Neural cell (in vitro differentiated cells): ENCODE measurements around the gene FGFR1OP2. TPM values are rescaled to one million over a fixed set of nuclear protein-coding genes. Genes with fewer than 3 reads are reported as not detected.

Experiments used
- H2AFZ ChIP-seq: fragments of 200-600, 300-800 bp; sonication (generic), shearing (Covaris generic); 2 replicates; pipeline ENCODE4 v1.6.0; 2014; ENCODE audit warnings: low read depth, mild to moderate bottlenecking, antibody characterized with exemption, low read length, moderate library complexity
- H3F3A ChIP-seq: fragments of 200-600 bp; shearing (Covaris generic); 2 replicates; pipeline ENCODE4 v1.6.1; 2016; ENCODE audit warnings: mild to moderate bottlenecking, moderate library complexity, mixed read lengths, antibody characterized with exemption, low read length; ENCODE audit not compliant: insufficient read depth, poor library complexity, severe bottlenecking
- H3K27ac ChIP-seq: fragments of 200-600, 300-800 bp; sonication (generic), shearing (Covaris generic); 2 replicates; pipeline ENCODE4 v1.5.1; 2014; ENCODE audit warnings: mild to moderate bottlenecking, low read length, moderate library complexity
- H3K27me3 ChIP-seq: fragments of 300-800, 200-600 bp; sonication (generic), shearing (Covaris generic); 2 replicates; pipeline ENCODE4 v1.6.0; 2014; ENCODE audit warnings: mild to moderate bottlenecking, low read depth, low read length, moderate library complexity; ENCODE audit not compliant: insufficient read depth
- H3K36me3 ChIP-seq: fragments of 300-800, 200-600 bp; sonication (generic), shearing (Covaris generic); 2 replicates; pipeline ENCODE4 v1.5.1; 2014; ENCODE audit warnings: mild to moderate bottlenecking, antibody characterized with exemption, low read length, moderate library complexity; ENCODE audit not compliant: insufficient read depth
- H3K4me2 ChIP-seq: fragments of 300-800, 200-600 bp; sonication (generic), shearing (Covaris generic); 2 replicates; pipeline ENCODE4 v1.6.0; 2014; ENCODE audit warnings: mild to moderate bottlenecking, low read length
- H3K4me3 ChIP-seq: fragments of 300-800, 200-600 bp; sonication (generic), shearing (Covaris generic); 2 replicates; pipeline ENCODE4 v1.5.1; 2014; ENCODE audit warnings: mild to moderate bottlenecking, low read length, moderate library complexity
- H3K79me2 ChIP-seq: fragments of 200-600 bp; shearing (Covaris generic); replicated peaks from 2 replicates; pipeline ENCODE4 v1.6.0; 2014; ENCODE audit warnings: mild to moderate bottlenecking, low read length, moderate library complexity; ENCODE audit not compliant: insufficient read depth
- H3K9ac ChIP-seq: fragments of 300-800, 200-600 bp; sonication (generic), shearing (Covaris generic); 2 replicates; pipeline ENCODE4 v1.6.1; 2016; ENCODE audit warnings: mild to moderate bottlenecking, low read length, mixed read lengths
- H3K9me2 ChIP-seq: fragments of 200-600 bp; shearing (Covaris generic); 2 replicates; pipeline ENCODE4 v1.6.1; 2016; ENCODE audit warnings: mild to moderate bottlenecking, low read length, mixed read lengths; ENCODE audit not compliant: insufficient read depth
- H3K9me3 ChIP-seq: fragments of 200-600, 300-800 bp; sonication (generic), shearing (Covaris generic); 2 replicates; pipeline ENCODE4 v1.6.1; 2016; ENCODE audit warnings: mild to moderate bottlenecking, mixed run types, low read length, moderate library complexity, mixed read lengths
- H4K20me1 ChIP-seq: fragments of 200-600 bp; shearing (Covaris generic); 2 replicates; pipeline ENCODE4 v1.6.1; 2016; ENCODE audit warnings: mild to moderate bottlenecking, mixed run types; ENCODE audit not compliant: insufficient read depth
- EP300 ChIP-seq: fragments of 450-650 bp; conservative IDR thresholded peaks from 2 replicates; pipeline ENCODE4 v1.6.1; 2014; ENCODE audit warnings: antibody characterized with exemption, mild to moderate bottlenecking, moderate library complexity; ENCODE audit not compliant: poor library complexity, severe bottlenecking
- EZH2 ChIP-seq: fragments of 200-600, 300-800 bp; shearing (Covaris generic), sonication (generic); IDR thresholded peaks from 2 replicates; pipeline ENCODE4 v1.6.1; 2014; ENCODE audit warnings: antibody characterized with exemption, low read length, borderline replicate concordance, mild to moderate bottlenecking; ENCODE audit not compliant: insufficient read depth, poor library complexity, severe bottlenecking
- MXI1 ChIP-seq: fragments of 450-650 bp; conservative IDR thresholded peaks from 2 replicates; pipeline ENCODE4 v1.6.1; 2014; ENCODE audit warnings: antibody characterized with exemption, mild to moderate bottlenecking; ENCODE audit not compliant: poor library complexity, severe bottlenecking
- POLR2AphosphoS5 ChIP-seq: IDR thresholded peaks from 2 replicates; pipeline ENCODE4 v1.6.1; 2012
- RAD21 ChIP-seq: fragments of 450-650 bp; conservative IDR thresholded peaks from 2 replicates; pipeline ENCODE4 v1.6.1; 2014; ENCODE audit warnings: antibody characterized with exemption, mild to moderate bottlenecking, moderate library complexity
- SMC3 ChIP-seq: fragments of 450-650 bp; conservative IDR thresholded peaks from 2 replicates; pipeline ENCODE4 v1.6.1; 2014; ENCODE audit warnings: antibody characterized with exemption, mild to moderate bottlenecking, moderate library complexity; ENCODE audit not compliant: poor library complexity
- TAF1 ChIP-seq: IDR thresholded peaks from 2 replicates; pipeline ENCODE4 v1.6.1; 2012; ENCODE audit warnings: low read depth
- polyA plus RNA-seq: library from polyadenylated mRNA; depleted of rRNA; stranded (reverse); fragments of >200 nt; gene quantifications from 2 replicates; pipeline ENCODE4 v1.2.3, GENCODE V29; 2014
- TF ChIP-seq, protein P1 (sequence below): IDR thresholded peaks from 2 replicates; pipeline ENCODE4 v1.6.1; 2012; ENCODE audit warnings: borderline replicate concordance
- TF ChIP-seq, protein P2 (sequence below): fragments of 450-650 bp; IDR thresholded peaks from 2 replicates; pipeline ENCODE4 v1.5.1; 2014; ENCODE audit warnings: antibody characterized with exemption, mild to moderate bottlenecking, moderate library complexity; ENCODE audit not compliant: poor library complexity, severe bottlenecking

FGFR1OP2 gene
- polyA plus RNA-seq, 1 donor from 2014 or later = 79.4 TPM

DNA sequence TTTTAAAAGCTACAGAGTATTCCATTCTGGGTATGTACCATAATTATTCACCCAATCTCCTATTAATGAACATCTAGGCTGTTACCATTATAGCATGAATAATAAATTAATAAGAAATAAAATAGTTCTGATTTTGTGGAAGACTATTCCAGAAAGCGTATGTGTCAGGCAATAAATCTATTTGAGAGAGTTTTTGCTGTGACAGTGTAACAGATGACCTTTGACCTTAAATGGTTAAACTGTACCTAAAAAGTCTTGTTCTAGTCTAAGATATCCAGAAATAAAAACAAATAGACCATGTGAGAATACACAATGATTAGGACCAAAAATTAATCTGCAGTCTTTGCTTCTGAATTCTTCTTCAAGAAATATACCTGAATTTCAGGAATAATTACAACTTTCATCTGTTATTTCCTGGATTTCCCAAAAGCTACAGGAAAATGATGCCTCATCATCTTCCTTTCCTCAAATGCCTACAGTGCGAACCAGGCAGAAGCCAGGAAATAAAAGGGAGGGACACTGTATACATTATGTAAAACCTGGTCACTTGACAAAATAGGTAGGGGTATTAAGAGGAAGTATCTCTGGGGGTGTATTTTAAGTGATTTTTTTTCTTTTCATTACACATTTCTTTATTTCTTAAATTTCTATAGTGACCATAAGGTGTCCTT, 68.7 kb downstream of the FGFR1OP2 start:
- H3K9me3 ChIP-seq = no peaks in the 10 kb centered on the region
- H3F3A ChIP-seq = no peaks in the 10 kb centered on the region
- H3K9me2 ChIP-seq = no peaks in the 10 kb centered on the region
- H3K27me3 ChIP-seq = no peaks in the 10 kb centered on the region
- H3K79me2 ChIP-seq = peaks cover 4% of the 10 kb centered on the region
- H2AFZ ChIP-seq = no peak overlapping the region
- TF ChIP-seq, protein P1, sequence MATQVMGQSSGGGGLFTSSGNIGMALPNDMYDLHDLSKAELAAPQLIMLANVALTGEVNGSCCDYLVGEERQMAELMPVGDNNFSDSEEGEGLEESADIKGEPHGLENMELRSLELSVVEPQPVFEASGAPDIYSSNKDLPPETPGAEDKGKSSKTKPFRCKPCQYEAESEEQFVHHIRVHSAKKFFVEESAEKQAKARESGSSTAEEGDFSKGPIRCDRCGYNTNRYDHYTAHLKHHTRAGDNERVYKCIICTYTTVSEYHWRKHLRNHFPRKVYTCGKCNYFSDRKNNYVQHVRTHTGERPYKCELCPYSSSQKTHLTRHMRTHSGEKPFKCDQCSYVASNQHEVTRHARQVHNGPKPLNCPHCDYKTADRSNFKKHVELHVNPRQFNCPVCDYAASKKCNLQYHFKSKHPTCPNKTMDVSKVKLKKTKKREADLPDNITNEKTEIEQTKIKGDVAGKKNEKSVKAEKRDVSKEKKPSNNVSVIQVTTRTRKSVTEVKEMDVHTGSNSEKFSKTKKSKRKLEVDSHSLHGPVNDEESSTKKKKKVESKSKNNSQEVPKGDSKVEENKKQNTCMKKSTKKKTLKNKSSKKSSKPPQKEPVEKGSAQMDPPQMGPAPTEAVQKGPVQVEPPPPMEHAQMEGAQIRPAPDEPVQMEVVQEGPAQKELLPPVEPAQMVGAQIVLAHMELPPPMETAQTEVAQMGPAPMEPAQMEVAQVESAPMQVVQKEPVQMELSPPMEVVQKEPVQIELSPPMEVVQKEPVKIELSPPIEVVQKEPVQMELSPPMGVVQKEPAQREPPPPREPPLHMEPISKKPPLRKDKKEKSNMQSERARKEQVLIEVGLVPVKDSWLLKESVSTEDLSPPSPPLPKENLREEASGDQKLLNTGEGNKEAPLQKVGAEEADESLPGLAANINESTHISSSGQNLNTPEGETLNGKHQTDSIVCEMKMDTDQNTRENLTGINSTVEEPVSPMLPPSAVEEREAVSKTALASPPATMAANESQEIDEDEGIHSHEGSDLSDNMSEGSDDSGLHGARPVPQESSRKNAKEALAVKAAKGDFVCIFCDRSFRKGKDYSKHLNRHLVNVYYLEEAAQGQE = no peak
- TF ChIP-seq MXI1 (no peak), EZH2 (no peak), EP300 (no peak), RAD21 (no peak), POLR2AphosphoS5 (no peak)
- TF ChIP-seq, protein P2, sequence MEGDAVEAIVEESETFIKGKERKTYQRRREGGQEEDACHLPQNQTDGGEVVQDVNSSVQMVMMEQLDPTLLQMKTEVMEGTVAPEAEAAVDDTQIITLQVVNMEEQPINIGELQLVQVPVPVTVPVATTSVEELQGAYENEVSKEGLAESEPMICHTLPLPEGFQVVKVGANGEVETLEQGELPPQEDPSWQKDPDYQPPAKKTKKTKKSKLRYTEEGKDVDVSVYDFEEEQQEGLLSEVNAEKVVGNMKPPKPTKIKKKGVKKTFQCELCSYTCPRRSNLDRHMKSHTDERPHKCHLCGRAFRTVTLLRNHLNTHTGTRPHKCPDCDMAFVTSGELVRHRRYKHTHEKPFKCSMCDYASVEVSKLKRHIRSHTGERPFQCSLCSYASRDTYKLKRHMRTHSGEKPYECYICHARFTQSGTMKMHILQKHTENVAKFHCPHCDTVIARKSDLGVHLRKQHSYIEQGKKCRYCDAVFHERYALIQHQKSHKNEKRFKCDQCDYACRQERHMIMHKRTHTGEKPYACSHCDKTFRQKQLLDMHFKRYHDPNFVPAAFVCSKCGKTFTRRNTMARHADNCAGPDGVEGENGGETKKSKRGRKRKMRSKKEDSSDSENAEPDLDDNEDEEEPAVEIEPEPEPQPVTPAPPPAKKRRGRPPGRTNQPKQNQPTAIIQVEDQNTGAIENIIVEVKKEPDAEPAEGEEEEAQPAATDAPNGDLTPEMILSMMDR = no peak
- H3K27ac ChIP-seq = no peak overlapping the region
- H3K4me2 ChIP-seq = no peak overlapping the region
- H4K20me1 ChIP-seq = no peaks in the 10 kb centered on the region
- H3K36me3 ChIP-seq = no peaks in the 10 kb centered on the region
- no peak overlapping the region for H3K4me3 ChIP-seq
- no peak overlapping the region for H3K9ac ChIP-seq

DNA sequence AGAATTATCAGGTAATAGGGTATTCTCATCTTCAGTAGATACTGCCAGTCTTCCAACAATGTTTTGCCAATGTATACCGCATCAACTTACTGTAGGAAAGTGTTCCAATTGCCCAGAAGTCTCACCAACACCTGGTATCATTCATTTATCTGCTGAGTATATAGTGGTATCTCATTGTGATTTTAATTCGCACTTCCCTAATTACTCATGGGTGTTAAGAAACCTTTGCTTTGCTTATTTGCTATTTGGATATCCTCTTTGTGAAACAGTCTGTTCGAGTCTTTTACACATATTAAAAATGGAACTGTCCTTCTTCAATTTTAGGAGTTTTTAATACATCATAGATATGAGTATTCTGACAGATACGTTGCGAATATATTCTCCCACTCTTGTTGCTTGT, 69.8 kb downstream of the FGFR1OP2 start:
- no peaks in the 10 kb centered on the region for H3K9me3 ChIP-seq
- H3K4me3 ChIP-seq = no peak overlapping the region
- no peaks in the 10 kb centered on the region for H3K27me3 ChIP-seq
- TF ChIP-seq RAD21 (no peak), POLR2AphosphoS5 (no peak), EZH2 (no peak), TAF1 (no peak)
- H3K9ac ChIP-seq = no peak overlapping the region
- H3K79me2 ChIP-seq = peaks cover 4% of the 10 kb centered on the region
- no peaks in the 10 kb centered on the region for H3K36me3 ChIP-seq
- no peaks in the 10 kb centered on the region for H3K9me2 ChIP-seq
- no peaks in the 10 kb centered on the region for H3F3A ChIP-seq
- no peak overlapping the region for H2AFZ ChIP-seq
- no peak overlapping the region for H3K27ac ChIP-seq
- no peaks in the 10 kb centered on the region for H4K20me1 ChIP-seq
- no peak overlapping the region for H3K4me2 ChIP-seq

DNA sequence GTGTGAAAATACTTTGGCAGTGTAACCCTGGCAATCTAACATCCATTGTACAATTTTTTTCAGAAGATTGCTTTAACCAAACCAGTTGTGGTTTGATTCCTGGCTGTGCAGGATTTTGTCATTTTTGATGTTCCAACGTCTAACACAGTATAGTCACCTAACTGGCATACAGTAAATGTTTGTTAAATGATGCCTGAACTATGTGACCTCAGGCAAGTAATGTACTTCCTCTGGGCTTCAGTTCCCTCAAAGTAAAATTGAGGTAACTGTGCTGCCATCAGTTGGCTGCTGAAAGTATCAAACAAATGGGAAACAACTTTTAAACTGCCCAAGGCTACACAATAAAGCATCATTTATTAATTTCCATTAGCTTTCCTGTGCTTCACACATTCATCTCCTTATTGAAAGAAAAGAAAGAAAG, 71.6 kb downstream of the FGFR1OP2 start:
- Histone ChIP-seq H3K9me2 (no peaks in the 10 kb centered on the region), H4K20me1 (no peaks in the 10 kb centered on the region), H3F3A (no peaks in the 10 kb centered on the region), H3K36me3 (no peaks in the 10 kb centered on the region), H3K27me3 (no peaks in the 10 kb centered on the region), H2AFZ (no peak overlapping the region), H3K9me3 (no peaks in the 10 kb centered on the region), H3K4me2 (no peak overlapping the region), H3K4me3 (no peak overlapping the region), H3K9ac (no peak overlapping the region), H3K27ac (no peak overlapping the region), H3K79me2 (peaks cover 4% of the 10 kb centered on the region)
- TF ChIP-seq, protein P2 = no peak
- no peak for TF ChIP-seq MXI1
- TF ChIP-seq TAF1 = no peak
- no peak for TF ChIP-seq EZH2
- no peak for TF ChIP-seq POLR2AphosphoS5
- no peak for TF ChIP-seq EP300
- no peak for TF ChIP-seq SMC3
- TF ChIP-seq, protein P1 = no peak
- TF ChIP-seq RAD21 = no peak
